OCI-LY7 (cell line): ENCODE data around the gene LONRF2. TPM values are rescaled to one million over a fixed set of nuclear protein-coding genes. Genes with fewer than 3 reads are reported as not detected.

Source experiments
- BruUV-seq: library from RNA; stranded (reverse); fragments of 400-500 nt; replicated peaks from 2 replicates; lab custom pipeline; 2021; lab: Mats Ljungman, UMichigan
- CTCF ChIA-PET: fragments of 300-600 bp; sonication (Branson Sonifier 250); formaldehyde crosslinking; loops from one replicate; lab custom pipeline; 2022; ENCODE audit warnings: antibody characterized with exemption; ENCODE audit not compliant: unreplicated experiment; lab: Charles Lee
- POLR2A ChIA-PET: fragments of 300-600 bp; sonication (Branson Sonifier 250); formaldehyde crosslinking; loops from one replicate; lab custom pipeline; 2022; ENCODE audit warnings: antibody characterized with exemption; lab: Charles Lee
- DNase-seq: peaks from one replicate; pipeline ENCODE4 v3.0.0-alpha.2; 2015; ENCODE audit warnings: low spot score
- H2AFZ ChIP-seq: fragments of 200-600 bp; sonication (generic), shearing (Covaris generic); 2 replicates; pipeline ENCODE4 v1.6.1; 2014; ENCODE audit warnings: mild to moderate bottlenecking, antibody characterized with exemption, low read length, moderate library complexity
- H3K27ac ChIP-seq: fragments of 200-600 bp; sonication (generic); 2 replicates; pipeline ENCODE4 v1.5.1; 2014; ENCODE audit warnings: mixed run types, low read depth, mild to moderate bottlenecking, moderate library complexity, low read length, inconsistent platforms; ENCODE audit not compliant: poor library complexity, severe bottlenecking
- H3K36me3 ChIP-seq: fragments of 200-600 bp; sonication (generic); 2 replicates; pipeline ENCODE4 v1.6.1; 2014; ENCODE audit warnings: mild to moderate bottlenecking, antibody characterized with exemption, low read length, moderate library complexity, mixed read lengths; ENCODE audit not compliant: insufficient read depth
- H3K4me1 ChIP-seq: fragments of 200-600 bp; sonication (generic); 2 replicates; pipeline ENCODE4 v1.5.1; 2014; ENCODE audit warnings: mild to moderate bottlenecking, low read length; ENCODE audit not compliant: insufficient read depth, poor library complexity, severe bottlenecking
- H3K4me2 ChIP-seq: fragments of 200-600 bp; sonication (generic); 2 replicates; pipeline ENCODE4 v1.6.1; 2014; ENCODE audit warnings: mild to moderate bottlenecking, low read length
- H3K4me3 ChIP-seq: fragments of 200-600 bp; sonication (generic); 2 replicates; pipeline ENCODE4 v1.5.1; 2014; ENCODE audit warnings: mild to moderate bottlenecking, low read depth, low read length; ENCODE audit not compliant: poor library complexity, severe bottlenecking
- H3K79me2 ChIP-seq: fragments of 200-600 bp; sonication (generic); 2 replicates; pipeline ENCODE4 v1.6.1; 2016; ENCODE audit warnings: low read depth, mild to moderate bottlenecking, low read length, moderate library complexity, mixed read lengths; ENCODE audit not compliant: insufficient read depth
- H3K9me2 ChIP-seq: fragments of 200-600 bp; sonication (generic); 2 replicates; pipeline ENCODE4 v1.6.1; 2016; ENCODE audit warnings: mild to moderate bottlenecking, low read length, mixed read lengths; ENCODE audit not compliant: insufficient read depth
- H3K9me3 ChIP-seq: fragments of 200-600 bp; sonication (generic); 2 replicates; pipeline ENCODE4 v1.6.1; 2014; ENCODE audit warnings: mild to moderate bottlenecking, mixed run types, low read length, mixed read lengths
- H4K20me1 ChIP-seq: fragments of 200-600 bp; sonication (generic); 2 replicates; pipeline ENCODE4 v1.6.1; 2014; ENCODE audit warnings: mild to moderate bottlenecking, antibody characterized with exemption, low read length, moderate library complexity, mixed read lengths; ENCODE audit not compliant: insufficient read depth
- EZH2phosphoT487 ChIP-seq: fragments of 200-600 bp; sonication (generic); IDR thresholded peaks from 2 replicates; pipeline ENCODE4 v1.6.1; 2018; ENCODE audit warnings: low read depth, borderline replicate concordance, mild to moderate bottlenecking, mixed run types, antibody characterized with exemption, low read length, moderate library complexity, mixed read lengths
- intact Hi-C: fragments of 100-400 bp; cut with micrococcal nuclease; formaldehyde crosslinking; loops from one replicate; pipeline ENCODE4 v1.10.0; 2022; ENCODE audit not compliant: unreplicated experiment
- total RNA-seq, 2 experiments: library from RNA; depleted of rRNA in 1 of 2; stranded (reverse); fragments of >200 nt in 1 of 2; shearing (Covaris generic) in 1 of 2; gene quantifications; 2 replicates each; pipeline ENCODE4 v1.2.3, GENCODE V29; 2014 to 2022
- TF ChIP-seq, protein P1 (sequence below): fragments of 200-600 bp; sonication (generic); conservative IDR thresholded peaks from 2 replicates; pipeline ENCODE4 v1.5.1; 2014; ENCODE audit warnings: mild to moderate bottlenecking, antibody characterized with exemption, low read length, moderate library complexity, mixed read lengths

LONRF2 gene
- total RNA-seq, 2 experiments from 2014 or later: not detected

DNA sequence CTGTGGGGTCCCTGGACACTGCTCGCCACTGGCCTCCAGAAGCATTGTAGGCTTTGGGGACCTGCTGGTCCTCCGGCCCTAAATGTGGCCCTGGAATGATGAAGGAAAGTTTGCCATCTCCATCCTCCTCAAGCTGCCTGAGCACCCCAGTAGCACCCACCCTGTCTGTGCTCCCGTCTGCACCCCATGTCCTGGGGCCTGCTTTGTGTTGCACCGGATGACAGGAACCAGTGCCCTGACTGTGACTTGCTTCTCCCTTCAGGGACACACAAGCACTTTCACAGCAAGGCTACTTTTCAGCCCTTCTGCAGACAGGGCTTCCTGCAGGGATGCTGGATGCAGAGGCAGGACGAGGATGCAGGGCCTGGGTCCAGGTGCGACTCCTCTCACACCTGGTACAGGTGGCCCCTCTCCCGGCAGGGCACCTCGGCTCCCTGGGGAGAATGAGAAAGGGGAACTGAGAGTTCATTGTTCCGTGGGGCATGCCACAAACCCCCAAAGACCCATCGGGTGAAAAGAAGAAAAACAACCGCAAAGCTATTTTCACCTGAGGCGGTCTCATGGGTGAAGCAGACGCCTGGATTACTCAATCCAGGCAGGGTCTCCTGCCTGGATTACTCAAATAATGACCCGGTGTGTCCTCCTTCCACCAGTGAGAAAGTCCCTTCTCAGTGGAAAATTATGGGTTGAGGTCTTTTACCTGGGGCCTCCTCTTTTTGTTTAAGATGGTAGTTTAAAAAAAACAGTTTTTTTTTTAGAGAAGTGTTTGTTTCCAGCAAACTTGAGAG, 74.9 kb downstream of the LONRF2 start:
- H3K4me2 ChIP-seq: peak overlapping the region; percentile 69

DNA sequence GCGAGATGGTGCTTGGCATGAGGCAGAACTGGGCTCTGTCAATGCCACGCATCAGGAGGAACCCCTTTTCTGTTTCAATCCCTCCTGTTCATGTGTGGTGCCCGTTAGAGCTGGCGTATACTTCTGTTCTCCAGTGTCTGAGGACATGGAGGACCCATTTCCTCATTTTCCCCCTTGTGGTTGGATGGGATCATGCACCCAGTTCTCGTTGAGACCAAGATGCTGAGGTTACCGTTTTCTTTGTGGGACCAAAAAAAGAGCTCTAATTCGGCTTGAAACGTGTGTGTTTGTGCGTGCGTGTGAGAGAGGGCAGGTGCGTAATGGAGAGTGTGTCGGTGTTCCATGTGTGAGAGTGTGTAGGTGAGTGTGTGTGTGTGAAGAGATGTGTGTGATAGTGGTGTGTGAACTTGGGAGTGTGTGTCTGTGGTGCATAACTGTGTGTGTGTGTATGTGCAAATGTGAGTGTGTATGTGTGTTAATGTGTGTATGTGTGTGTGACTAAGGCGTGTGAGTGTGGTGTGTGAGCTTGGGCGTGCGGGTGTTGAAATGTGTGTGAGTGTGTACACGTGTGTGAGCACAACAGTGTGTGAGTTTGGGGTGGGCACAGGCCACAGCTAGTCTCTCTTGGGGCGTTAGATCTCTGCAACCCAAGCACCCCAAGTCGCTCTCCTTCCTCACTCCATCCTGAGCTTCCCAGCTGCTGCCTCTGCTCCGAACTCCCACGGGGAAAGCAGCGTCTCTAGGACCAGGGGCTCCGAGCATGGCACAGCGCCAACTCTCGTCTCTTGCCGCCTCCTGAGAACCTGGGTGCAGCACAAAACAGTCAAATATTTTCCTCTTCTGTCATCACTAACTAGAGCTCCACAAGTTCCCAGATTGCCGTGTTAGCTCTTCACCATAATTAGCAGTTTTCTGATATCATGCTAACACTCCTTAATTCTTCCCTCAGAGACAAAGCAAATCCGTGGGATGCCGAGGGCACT, 75.8 kb downstream of the LONRF2 start:
- intact Hi-C loops: loop anchor here (1.0 to 10.0 kb wide), 7 partner anchors 104 to 910 kb away; partner anchors contain the start of genes AFF3, EIF5B, REV1 and TXNDC9
- Histone ChIP-seq H3K4me2 (peak overlapping the region; percentile 69), H4K20me1 (no peaks in the 10 kb centered on the region; the same call in 1 of the 2 replicates), H3K4me1 (peaks cover 90% of the 10 kb centered on the region), H3K79me2 (no peaks in the 10 kb centered on the region), H3K9me3 (peaks cover 2% of the 10 kb centered on the region; the same call in 1 of the 2 replicates), H3K9me2 (no peaks in the 10 kb centered on the region), H3K4me3 (peak overlapping the region; percentile 40), H2AFZ (peak overlapping the region; percentile 40; the same call in 1 of the 2 replicates), H3K36me3 (no peaks in the 10 kb centered on the region), H3K27ac (peak overlapping the region; percentile 93)
- POLR2A ChIA-PET: interaction anchor here (0.5 to 3.7 kb wide), 8 partner anchors 11 to 1454 kb away, joined by 3 to 25 read pairs (median 4); partner anchors contain the start of gene AFF3
- CTCF ChIA-PET: interaction anchor here (0.6 to 2.0 kb wide), 7 partner anchors 10 to 428 kb away, joined by 3 to 10 read pairs (median 3); partner anchors contain the start of gene AFF3
- no peak for TF ChIP-seq EZH2phosphoT487
- TF ChIP-seq, protein P1, sequence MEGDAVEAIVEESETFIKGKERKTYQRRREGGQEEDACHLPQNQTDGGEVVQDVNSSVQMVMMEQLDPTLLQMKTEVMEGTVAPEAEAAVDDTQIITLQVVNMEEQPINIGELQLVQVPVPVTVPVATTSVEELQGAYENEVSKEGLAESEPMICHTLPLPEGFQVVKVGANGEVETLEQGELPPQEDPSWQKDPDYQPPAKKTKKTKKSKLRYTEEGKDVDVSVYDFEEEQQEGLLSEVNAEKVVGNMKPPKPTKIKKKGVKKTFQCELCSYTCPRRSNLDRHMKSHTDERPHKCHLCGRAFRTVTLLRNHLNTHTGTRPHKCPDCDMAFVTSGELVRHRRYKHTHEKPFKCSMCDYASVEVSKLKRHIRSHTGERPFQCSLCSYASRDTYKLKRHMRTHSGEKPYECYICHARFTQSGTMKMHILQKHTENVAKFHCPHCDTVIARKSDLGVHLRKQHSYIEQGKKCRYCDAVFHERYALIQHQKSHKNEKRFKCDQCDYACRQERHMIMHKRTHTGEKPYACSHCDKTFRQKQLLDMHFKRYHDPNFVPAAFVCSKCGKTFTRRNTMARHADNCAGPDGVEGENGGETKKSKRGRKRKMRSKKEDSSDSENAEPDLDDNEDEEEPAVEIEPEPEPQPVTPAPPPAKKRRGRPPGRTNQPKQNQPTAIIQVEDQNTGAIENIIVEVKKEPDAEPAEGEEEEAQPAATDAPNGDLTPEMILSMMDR: peak; percentile 83
- peak; percentile 80 for DNase-seq
- BruUV-seq: no TSS peak

More for the DNA sequence above, 74.9 kb downstream of the LONRF2 start:
- intact Hi-C loops: loop anchor here (1.0 to 10.0 kb wide), 7 partner anchors 105 to 911 kb away; partner anchors contain the start of genes AFF3, EIF5B, REV1 and TXNDC9
- Histone ChIP-seq H3K4me3 (peak overlapping the region; percentile 40), H3K79me2 (no peaks in the 10 kb centered on the region), H3K9me3 (peaks cover 8% of the 10 kb centered on the region; the same call in 1 of the 2 replicates), H3K4me1 (peaks cover 92% of the 10 kb centered on the region), H3K36me3 (no peaks in the 10 kb centered on the region; the same call in 1 of the 2 replicates), H3K9me2 (no peaks in the 10 kb centered on the region), H3K27ac (peak overlapping the region; percentile 93), H2AFZ (no peak overlapping the region; the same call in 1 of the 2 replicates), H4K20me1 (no peaks in the 10 kb centered on the region; the same call in 1 of the 2 replicates)
- DNase-seq: peak; percentile 100
- ChIA-PET POLR2A (interaction anchor here (0.7 to 3.7 kb wide), 6 partner anchors 12 to 214 kb away, joined by 3 to 25 read pairs (median 5); partner anchors contain the start of gene AFF3), CTCF (interaction anchor here (0.6 to 2.0 kb wide), 5 partner anchors 11 to 260 kb away, joined by 3 to 10 read pairs (median 5); partner anchors contain the start of gene AFF3)
- no TSS peak for BruUV-seq
- no peak for TF ChIP-seq EZH2phosphoT487
- TF ChIP-seq, protein P1: no peak
